ENCODE results near the gene RASSF4.

- TF ChIP-seq CTCF (IDR thresholded peaks at IDR 0.05; ENCODE audit: low read depth, low read length) (no peak), EZH2phosphoT487 (IDR thresholded peaks at IDR 0.05; ENCODE audit: low read depth) (no peak)
These were observed 7.4 kb downstream of the RASSF4 start for GRCh38 chr10:44966816-44967509.

Data from OCI-LY3 (cell line).